Esophagus (tissue), 2 donors: ENCODE measurements around the gene FGGY. TPM values are rescaled to one million over a fixed set of nuclear protein-coding genes. Genes with fewer than 3 reads are reported as not detected.

Source experiments
- H3K27ac ChIP-seq, 2 donors: one replicate each; pipeline ENCODE4 v1.5.1; 2013; ENCODE audit warnings: low read depth in 2 of 2, mild to moderate bottlenecking in 2 of 2, inconsistent platforms in 1 of 2, low read length in 1 of 2, moderate library complexity in 1 of 2
- H3K27me3 ChIP-seq, 2 donors: one replicate each; pipeline ENCODE4 v1.6.1; 2013; ENCODE audit warnings: low read length in 2 of 2, control low read depth in 1 of 2, mild to moderate bottlenecking in 1 of 2; ENCODE audit not compliant: insufficient read depth in 2 of 2, control insufficient read depth in 1 of 2
- H3K36me3 ChIP-seq, 2 donors: one replicate each; pipeline ENCODE4 v1.6.1; 2013; ENCODE audit warnings: low read length in 1 of 2; ENCODE audit not compliant: control insufficient read depth in 2 of 2, insufficient read depth in 2 of 2
- H3K4me1 ChIP-seq, 2 donors: one replicate each; pipeline ENCODE4 v1.6.1; 2013; ENCODE audit warnings: low read length in 1 of 2; ENCODE audit not compliant: control insufficient read depth in 2 of 2, insufficient read depth in 2 of 2
- H3K4me3 ChIP-seq, 2 donors: one replicate each; pipeline ENCODE4 v1.5.1; 2013; ENCODE audit warnings: low read length in 2 of 2, mild to moderate bottlenecking in 2 of 2, low read depth in 1 of 2, moderate library complexity in 1 of 2
- H3K9me3 ChIP-seq, 2 donors: one replicate each; pipeline ENCODE4 v1.6.1; 2013; ENCODE audit warnings: mild to moderate bottlenecking in 2 of 2, low read depth in 1 of 2, low read length in 1 of 2, moderate library complexity in 1 of 2; ENCODE audit not compliant: control insufficient read depth in 2 of 2, insufficient read depth in 1 of 2
- WGBS, 2 donors: extraction: QIAGEN DNeasy Blood & Tissue Kit; methylation state at CpG; one replicate each; pipeline ENCODE4 v1.1.7; 2013; 5-methylcytosine and 5-hydroxymethylcytosine counted together
- polyA plus RNA-seq, 2 donors: library from polyadenylated mRNA; stranded (reverse); fragments of 200-250 nt; gene quantifications; one replicate each; pipeline ENCODE4 v1.2.3, GENCODE V29; 2013
- donor health status: healthy with polysubstance abuse.
- donor health status: Bipolar disorder and iron deficiency.

Gene FGGY
- polyA plus RNA-seq, 2 donors: 2.4 to 4.4 TPM

GRCh38 chr1:59504276-59504675 lies 207.4 kb downstream of the FGGY start:
- 88 to 89% methylated on average over 3 of the region's 3 CpGs for WGBS, 2 donors

DNA sequence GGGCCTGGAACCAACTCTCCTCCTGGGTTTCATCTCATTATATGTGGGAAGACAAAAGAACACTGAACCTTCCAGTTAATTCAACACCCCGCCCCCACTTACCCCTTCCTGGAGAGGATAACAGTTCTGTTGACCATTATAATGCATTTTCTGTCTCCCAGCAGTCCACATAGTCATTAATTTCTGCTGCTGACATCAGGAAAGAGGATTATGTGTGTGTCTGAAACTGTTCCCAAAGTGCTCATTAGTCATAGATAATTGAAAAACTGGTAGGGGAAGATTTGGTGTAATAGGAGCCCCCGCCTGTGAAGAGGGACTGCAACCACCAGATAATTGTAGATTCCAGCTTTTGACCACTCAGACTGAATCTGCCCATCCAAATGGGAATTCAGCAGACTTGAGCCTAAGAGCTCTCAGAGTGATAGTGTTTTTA lies 208.7 kb downstream of the FGGY start:
- no peaks in the 10 kb centered on the region for H3K9me3 ChIP-seq
- H3K27ac ChIP-seq: no peak overlapping the region
- no peak overlapping the region for H3K4me3 ChIP-seq
- 60 to 72% methylated on average over 2 of the region's 2 CpGs for WGBS, 2 donors
- no peaks in the 10 kb centered on the region for H3K36me3 ChIP-seq
- no peaks in the 10 kb centered on the region for H3K27me3 ChIP-seq
- peaks cover 3 to 4% of the 10 kb centered on the region in 2 donors for H3K4me1 ChIP-seq

More at GRCh38 chr1:59504276-59504675, 207.4 kb downstream of the FGGY start:
- peaks cover 3 to 4% of the 10 kb centered on the region in 2 donors for H3K4me1 ChIP-seq
- H3K27me3 ChIP-seq: no peaks in the 10 kb centered on the region
- no peaks in the 10 kb centered on the region for H3K9me3 ChIP-seq
- H3K4me3 ChIP-seq: no peak overlapping the region
- H3K36me3 ChIP-seq: no peaks in the 10 kb centered on the region
- no peak overlapping the region for H3K27ac ChIP-seq

- H3K4me3 ChIP-seq: no peak overlapping the region
- no peaks in the 10 kb centered on the region for H3K36me3 ChIP-seq
- H3K4me1 ChIP-seq: peaks cover 3 to 4% of the 10 kb centered on the region in 2 donors
- H3K9me3 ChIP-seq: no peaks in the 10 kb centered on the region
- WGBS, 2 donors: 38 to 62% methylated on average over 3 of the region's 3 CpGs
- H3K27me3 ChIP-seq: no peaks in the 10 kb centered on the region
- H3K27ac ChIP-seq: peak overlapping the region in 1 of 2 donors; percentile 4
These were observed 210.1 kb downstream of the FGGY start for GRCh38 chr1:59506952-59507351.

DNA sequence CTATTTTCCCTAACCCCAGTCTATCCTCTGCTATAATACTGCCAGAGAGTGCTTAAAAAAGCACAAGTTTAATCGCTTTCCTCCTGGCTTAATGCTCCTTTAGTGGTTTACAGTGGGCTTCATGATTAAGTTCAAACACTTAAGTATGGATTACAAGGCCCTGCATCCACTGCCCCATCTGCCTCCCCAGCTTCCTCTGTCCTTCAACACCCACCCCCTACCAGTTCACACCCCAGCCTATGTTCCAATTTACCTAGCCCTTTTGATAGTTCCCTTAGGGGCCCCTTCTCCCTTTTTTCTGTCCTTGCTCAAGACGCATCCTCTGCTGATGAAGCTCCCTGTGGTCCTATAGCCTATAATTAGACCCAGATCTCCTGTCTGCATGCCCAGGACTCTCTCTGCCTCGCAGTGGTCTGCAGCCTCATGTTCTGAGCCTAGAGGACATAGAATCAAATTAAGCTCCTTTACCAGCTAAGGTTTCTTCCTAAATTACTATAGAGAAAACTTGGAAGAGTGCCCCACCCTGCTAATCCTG lies 212.5 kb downstream of the FGGY start:
- Histone ChIP-seq H3K4me3 (no peak overlapping the region), H3K4me1 (peaks cover 3 to 4% of the 10 kb centered on the region in 2 donors), H3K27me3 (no peaks in the 10 kb centered on the region), H3K9me3 (no peaks in the 10 kb centered on the region), H3K27ac (no peak overlapping the region), H3K36me3 (no peaks in the 10 kb centered on the region)
- WGBS, 2 donors: 91% methylated on average over 3 of the region's 3 CpGs

DNA sequence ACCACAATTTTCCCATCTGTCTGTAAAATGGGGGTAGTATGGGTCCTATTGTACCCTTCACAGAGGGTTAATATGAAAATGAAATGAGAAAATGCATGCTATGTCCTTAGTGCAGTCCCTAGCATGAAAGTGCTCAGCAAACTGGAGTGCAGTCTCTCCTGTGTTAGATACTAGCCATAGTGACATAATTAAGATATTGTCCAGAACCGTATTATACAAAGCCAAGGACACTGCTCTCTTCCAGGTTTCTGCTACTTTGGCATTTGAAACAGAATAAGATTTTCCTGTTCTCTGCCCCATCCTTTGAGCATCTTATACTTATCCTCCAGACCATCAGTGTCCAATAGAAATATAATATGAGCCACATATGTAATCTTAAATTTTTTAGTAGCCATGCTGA lies 213.4 kb downstream of the FGGY start:
- Histone ChIP-seq H3K36me3 (no peaks in the 10 kb centered on the region), H3K4me1 (peaks cover 2 to 4% of the 10 kb centered on the region in 2 donors), H3K9me3 (no peaks in the 10 kb centered on the region), H3K4me3 (no peak overlapping the region), H3K27me3 (no peaks in the 10 kb centered on the region), H3K27ac (no peak overlapping the region)
- 89 to 94% methylated on average over 1 of the region's 1 CpG for WGBS, 2 donors

DNA sequence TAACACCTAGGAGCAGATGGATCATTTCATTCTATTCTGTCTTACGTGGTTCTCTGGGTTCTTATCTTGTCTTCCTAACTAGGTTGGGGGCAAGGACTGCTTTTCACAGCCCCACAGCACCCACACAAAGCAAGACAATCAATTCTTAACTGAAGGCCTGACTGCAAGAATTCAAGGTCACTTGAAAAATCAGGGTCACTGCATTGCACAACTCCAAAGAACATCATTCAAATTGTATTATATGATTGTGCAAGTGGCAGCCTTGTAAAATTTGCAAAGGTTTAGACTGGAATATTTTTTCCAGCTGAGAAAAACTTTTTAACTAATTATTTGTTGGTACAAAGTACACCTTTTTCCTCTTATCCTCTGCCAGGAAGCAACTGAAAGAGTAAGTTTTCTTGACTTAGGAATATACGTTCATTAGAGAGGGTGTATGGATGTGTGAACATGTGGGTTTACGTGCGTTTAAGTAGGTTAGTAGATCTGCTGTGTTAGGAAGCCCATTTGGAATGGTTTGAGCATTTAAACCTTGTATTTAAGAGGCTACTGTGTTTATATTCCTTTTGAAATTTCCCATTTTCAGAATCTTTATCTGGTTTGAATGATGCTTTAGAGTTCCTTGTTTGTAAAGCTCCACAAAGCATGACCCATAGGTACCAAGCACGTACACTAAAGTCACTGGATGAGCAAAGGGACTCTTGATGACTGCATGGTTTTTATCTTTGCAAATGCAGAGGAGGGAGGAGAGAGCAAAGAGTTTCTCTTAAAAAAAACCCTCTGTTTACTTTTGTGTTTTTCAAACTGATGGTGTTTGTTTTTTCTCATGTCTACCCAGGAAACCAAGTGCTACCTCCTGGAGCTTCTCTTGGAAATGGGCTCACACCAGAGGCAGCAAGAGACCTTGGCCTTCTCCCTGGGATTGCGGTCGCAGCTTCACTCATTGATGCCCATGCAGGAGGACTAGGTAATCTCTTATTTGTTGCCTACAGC lies 214.9 kb downstream of the FGGY start:
- H3K4me1 ChIP-seq: peaks cover 0 to 2% of the 10 kb centered on the region in 2 donors
- H3K9me3 ChIP-seq: no peaks in the 10 kb centered on the region
- H3K27ac ChIP-seq: no peak overlapping the region
- 91 to 93% methylated on average over 7 of the region's 7 CpGs for WGBS, 2 donors
- no peaks in the 10 kb centered on the region for H3K27me3 ChIP-seq
- H3K36me3 ChIP-seq: no peaks in the 10 kb centered on the region
- H3K4me3 ChIP-seq: no peak overlapping the region

DNA sequence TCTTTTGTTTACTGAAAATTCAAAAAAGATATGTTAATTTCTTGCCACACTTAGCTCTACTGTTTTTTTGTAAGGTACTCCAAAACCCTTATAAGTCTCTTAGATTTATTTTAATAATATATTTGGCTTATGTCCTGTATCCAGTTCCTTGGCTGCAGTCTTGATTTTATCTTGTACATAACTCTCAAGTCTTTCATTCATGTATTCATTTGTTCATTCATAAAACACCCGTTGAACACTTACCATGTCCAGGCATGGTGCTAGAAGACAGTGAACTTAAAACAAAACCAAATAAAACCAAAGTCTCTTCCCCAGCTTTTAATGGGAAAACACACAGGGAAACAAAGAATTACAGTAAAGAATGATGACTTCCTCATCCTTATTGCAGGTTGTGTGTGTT lies 215.8 kb downstream of the FGGY start:
- 41 to 56% methylated on average over 1 of the region's 1 CpG for WGBS, 2 donors
- Histone ChIP-seq H3K27me3 (no peaks in the 10 kb centered on the region), H3K36me3 (no peaks in the 10 kb centered on the region), H3K27ac (no peak overlapping the region), H3K4me1 (peaks cover 0 to 2% of the 10 kb centered on the region in 2 donors), H3K4me3 (no peak overlapping the region), H3K9me3 (no peaks in the 10 kb centered on the region)

DNA sequence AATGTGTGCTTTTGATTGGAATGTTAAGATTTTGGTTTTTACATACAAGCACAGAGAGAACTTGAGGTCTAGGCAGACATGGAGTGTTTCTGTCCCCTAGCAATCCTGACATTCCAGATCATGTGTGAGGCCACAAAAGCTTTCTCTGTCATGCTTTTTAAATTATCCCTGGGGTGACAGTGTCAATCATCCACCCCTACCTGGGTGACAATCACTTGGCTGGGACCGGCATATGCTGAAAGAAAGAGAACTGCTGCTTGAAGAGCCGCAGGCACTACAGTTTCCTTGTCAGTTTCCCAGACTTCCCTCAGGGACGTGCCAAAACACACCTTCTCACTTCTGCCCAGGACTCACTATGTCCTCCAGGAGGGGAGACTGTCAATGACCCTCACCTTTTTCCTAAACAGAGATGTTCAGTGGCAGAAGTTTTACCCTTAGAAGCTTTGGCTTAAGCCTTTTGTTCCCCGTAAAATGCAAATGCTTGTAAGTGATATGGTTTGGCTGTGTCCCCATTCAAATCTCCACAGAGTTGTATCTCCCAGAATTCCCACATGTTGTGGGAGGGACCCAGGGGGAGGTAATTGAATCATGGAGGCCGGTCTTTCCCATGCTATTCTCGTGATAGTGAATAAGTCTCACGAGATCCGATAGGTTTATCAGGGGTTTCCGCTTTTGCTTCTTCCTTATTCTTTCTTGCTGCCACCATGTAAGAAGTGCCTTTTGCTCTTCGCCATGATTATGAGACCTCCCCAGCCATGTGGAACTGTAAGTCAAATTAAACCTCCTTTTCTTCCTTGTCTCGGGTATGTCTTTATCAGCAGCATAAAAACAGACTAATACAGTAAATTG lies 217.4 kb downstream of the FGGY start:
- H3K27me3 ChIP-seq: no peaks in the 10 kb centered on the region
- WGBS, 2 donors: 93 to 94% methylated on average over 11 of the region's 11 CpGs
- no peak overlapping the region for H3K27ac ChIP-seq
- no peaks in the 10 kb centered on the region for H3K36me3 ChIP-seq
- no peak overlapping the region for H3K4me3 ChIP-seq
- H3K4me1 ChIP-seq: no peaks in the 10 kb centered on the region
- no peaks in the 10 kb centered on the region for H3K9me3 ChIP-seq

GRCh38 chr1:59516881-59517280 lies 220.0 kb downstream of the FGGY start:
- Histone ChIP-seq H3K36me3 (no peaks in the 10 kb centered on the region), H3K27ac (no peak overlapping the region), H3K27me3 (no peaks in the 10 kb centered on the region), H3K4me3 (no peak overlapping the region), H3K4me1 (no peaks in the 10 kb centered on the region), H3K9me3 (no peaks in the 10 kb centered on the region)
